Mesendoderm (in vitro differentiated cells): ENCODE data around the gene CMTM4. TPM values are rescaled to one million over a fixed set of nuclear protein-coding genes. Genes with fewer than 3 reads are reported as not detected.
A peak's percentile ranks its signal among the peaks of the same experiment; 100 is the strongest.

Experiments
- DNase-seq: peaks from one replicate; pipeline ENCODE4 v3.0.0; 2013
- H2AK5ac ChIP-seq: 2 replicates; pipeline ENCODE4 v1.6.1; 2013; ENCODE audit warnings: low read length, inconsistent platforms
- H2BK120ac ChIP-seq: 2 replicates; pipeline ENCODE4 v1.6.1; 2013; ENCODE audit warnings: low read depth, mild to moderate bottlenecking, low read length, moderate library complexity, mixed read lengths
- H2BK15ac ChIP-seq: replicated peaks from 2 replicates; pipeline ENCODE4 v1.6.1; 2013; ENCODE audit warnings: low read depth, mild to moderate bottlenecking, moderate library complexity
- H2BK5ac ChIP-seq: 2 replicates; pipeline ENCODE4 v1.6.1; 2013; ENCODE audit warnings: low read length, inconsistent platforms
- H3K18ac ChIP-seq: 2 replicates; pipeline ENCODE4 v1.6.1; 2013; ENCODE audit warnings: mild to moderate bottlenecking, low read length, mixed read lengths
- H3K23ac ChIP-seq: one replicate; pipeline ENCODE4 v1.6.1; 2013; ENCODE audit warnings: low read length
- H3K27ac ChIP-seq: 2 replicates; pipeline ENCODE4 v1.5.1; 2013; ENCODE audit warnings: low read depth, mild to moderate bottlenecking, inconsistent platforms, low read length, moderate library complexity
- H3K27me3 ChIP-seq: 2 replicates; pipeline ENCODE4 v1.6.1; 2013; ENCODE audit warnings: low read length, control low read depth, mild to moderate bottlenecking, inconsistent platforms; ENCODE audit not compliant: insufficient read depth, poor library complexity
- H3K36me3 ChIP-seq: 2 replicates; pipeline ENCODE4 v1.6.1; 2013; ENCODE audit warnings: low read length, inconsistent platforms; ENCODE audit not compliant: control insufficient read depth, insufficient read depth
- H3K4ac ChIP-seq: one replicate; pipeline ENCODE4 v1.6.1; 2013; ENCODE audit warnings: low read depth, mild to moderate bottlenecking, low read length, moderate library complexity
- H3K4me1 ChIP-seq: 2 replicates; pipeline ENCODE4 v1.6.1; 2013; ENCODE audit warnings: low read depth, low read length, inconsistent platforms; ENCODE audit not compliant: control insufficient read depth
- H3K4me2 ChIP-seq: 2 replicates; pipeline ENCODE4 v1.6.1; 2013; ENCODE audit warnings: low read length
- H3K4me3 ChIP-seq: 2 replicates; pipeline ENCODE4 v1.5.1; 2013; ENCODE audit warnings: mild to moderate bottlenecking, low read length
- H3K56ac ChIP-seq: one replicate; pipeline ENCODE4 v1.6.1; 2013; ENCODE audit warnings: low read length
- H3K79me1 ChIP-seq: 2 replicates; pipeline ENCODE4 v1.6.1; 2013; ENCODE audit warnings: low read length, inconsistent platforms
- H3K79me2 ChIP-seq: 2 replicates; pipeline ENCODE4 v1.6.1; 2013; ENCODE audit warnings: mild to moderate bottlenecking, low read length; ENCODE audit not compliant: control insufficient read depth, insufficient read depth
- H3K9ac ChIP-seq: 2 replicates; pipeline ENCODE4 v1.6.1; 2013; ENCODE audit warnings: low read length, inconsistent platforms
- H4K5ac ChIP-seq: one replicate; pipeline ENCODE4 v1.6.1; 2013; ENCODE audit warnings: low read length
- H4K8ac ChIP-seq: one replicate; pipeline ENCODE4 v1.6.1; 2013; ENCODE audit warnings: low read depth, mild to moderate bottlenecking, control low read depth, low read length, moderate library complexity
- WGBS: extraction: QIAGEN DNeasy Blood & Tissue Kit; methylation state at CpG from one replicate; pipeline ENCODE4 v1.1.7; 2013; ENCODE audit warnings: low lambda C conversion rate, missing lambda C conversion rate; ENCODE audit not compliant: insufficient coverage; ENCODE audit errors: extremely low coverage; 5-methylcytosine and 5-hydroxymethylcytosine counted together
- polyA plus RNA-seq, 2 experiments: library from polyadenylated mRNA; stranded (reverse); fragments of 200-250 nt; gene quantifications; one replicate each; pipeline ENCODE4 v1.2.3, GENCODE V29; 2013

CMTM4 gene
- 16.1 TPM for polyA plus RNA-seq (2013, experiment 1 of 2)
- 16.3 TPM for polyA plus RNA-seq (2013, experiment 2 of 2)

DNA sequence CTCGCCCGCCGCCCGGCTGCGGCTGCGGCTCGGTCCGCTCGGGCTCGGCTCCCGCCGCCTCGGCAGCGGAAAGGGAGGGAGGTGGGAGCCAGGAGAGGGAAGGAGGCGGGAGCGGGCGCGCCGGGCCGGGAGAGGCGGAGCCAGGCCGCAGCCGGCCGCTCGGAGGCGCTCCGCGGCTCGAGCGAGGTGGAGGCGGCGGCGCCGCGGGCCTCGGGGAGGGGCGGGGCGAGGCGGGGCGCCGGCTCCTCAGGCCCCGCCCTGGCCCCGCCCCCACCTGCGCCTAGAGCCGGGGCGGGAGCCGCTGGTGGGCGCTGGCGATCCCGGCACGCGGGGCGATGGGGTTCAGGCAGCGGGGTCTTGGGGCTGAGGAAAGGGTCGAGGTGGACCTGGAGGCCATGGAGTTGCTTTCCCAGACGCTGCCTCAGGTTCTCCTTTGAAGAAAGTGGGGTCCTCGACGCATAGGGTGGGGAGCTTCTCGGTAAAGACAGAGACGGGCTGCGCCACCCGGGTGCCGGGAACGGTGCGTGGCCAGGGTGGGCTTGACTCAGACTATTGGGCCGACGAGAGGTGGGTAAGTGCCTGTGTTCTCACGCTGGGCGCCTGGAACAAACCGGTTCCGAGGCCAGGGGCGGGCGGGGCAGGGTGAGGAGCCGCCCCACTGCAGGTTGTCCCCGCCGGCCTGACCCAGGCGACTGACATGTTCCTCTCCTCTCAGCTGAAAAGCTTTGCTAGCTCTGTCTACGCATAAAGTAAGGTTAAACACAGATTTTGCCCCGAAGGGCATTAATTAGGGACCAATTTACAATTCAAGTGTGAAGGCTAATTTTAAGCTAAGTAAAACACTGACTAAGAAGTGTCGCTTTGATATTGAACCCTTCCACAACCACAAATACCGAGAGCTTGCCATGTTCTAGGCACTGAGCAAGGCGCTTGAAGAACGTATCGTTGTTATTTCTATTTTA lies at the start of gene CMTM4:
TSS of gene CMTM4 (minus strand) at position 75 of the 962 bp plus-strand sequence. CDS start 218 bp downstream, outside the sequence.
- Histone ChIP-seq H3K79me1 (peaks cover 5% of the 10 kb centered on the region), H3K4me1 (no peaks in the 10 kb centered on the region), H3K4me2 (peak within 1 kb of the TSS; percentile 93), H3K56ac (peak within 1 kb of the TSS; percentile 92), H4K5ac (no peak within 1 kb of the TSS), H3K36me3 (no peaks in the 10 kb centered on the region), H3K27ac (no peak within 1 kb of the TSS), H3K23ac (no peak within 1 kb of the TSS), H2BK15ac (no peak within 1 kb of the TSS), H3K18ac (peak within 1 kb of the TSS; percentile 94), H3K4me3 (peak within 1 kb of the TSS; percentile 59), H2BK5ac (no peak within 1 kb of the TSS), H3K79me2 (peaks cover 1% of the 10 kb centered on the region), H2BK120ac (peak within 1 kb of the TSS; percentile 29), H3K27me3 (no peaks in the 10 kb centered on the region), H4K8ac (no peak within 1 kb of the TSS), H3K4ac (peak within 1 kb of the TSS; percentile 98), H2AK5ac (no peak within 1 kb of the TSS), H3K9ac (peak within 1 kb of the TSS; percentile 82)
- no CpG with 5 or more reads among the region's 84 CpGs for WGBS
- peak; percentile 88 for DNase-seq

GRCh38 chr16:66746048-66746447 lies 49.5 kb upstream of the CMTM4 start:
- H2BK5ac ChIP-seq = no peak overlapping the region
- H3K4me1 ChIP-seq = peaks cover 7% of the 10 kb centered on the region
- H4K5ac ChIP-seq = no peak overlapping the region
- no peaks in the 10 kb centered on the region for H3K27me3 ChIP-seq
- H4K8ac ChIP-seq = no peak overlapping the region
- no peak overlapping the region for H3K9ac ChIP-seq
- peaks cover 28% of the 10 kb centered on the region for H3K79me1 ChIP-seq
- no peak overlapping the region for H3K27ac ChIP-seq
- H3K36me3 ChIP-seq = peaks cover 10% of the 10 kb centered on the region
- no CpG with 5 or more reads among the region's 3 CpGs for WGBS
- no peak overlapping the region for H3K4me3 ChIP-seq
- peaks cover 41% of the 10 kb centered on the region for H3K79me2 ChIP-seq
- H3K18ac ChIP-seq = no peak overlapping the region
- H3K56ac ChIP-seq = no peak overlapping the region
- no peak overlapping the region for H2BK120ac ChIP-seq
- no peak overlapping the region for H2AK5ac ChIP-seq
- DNase-seq = no peak
- no peak overlapping the region for H3K4me2 ChIP-seq
- H3K23ac ChIP-seq = no peak overlapping the region
- no peak overlapping the region for H2BK15ac ChIP-seq
- no peak overlapping the region for H3K4ac ChIP-seq

DNA sequence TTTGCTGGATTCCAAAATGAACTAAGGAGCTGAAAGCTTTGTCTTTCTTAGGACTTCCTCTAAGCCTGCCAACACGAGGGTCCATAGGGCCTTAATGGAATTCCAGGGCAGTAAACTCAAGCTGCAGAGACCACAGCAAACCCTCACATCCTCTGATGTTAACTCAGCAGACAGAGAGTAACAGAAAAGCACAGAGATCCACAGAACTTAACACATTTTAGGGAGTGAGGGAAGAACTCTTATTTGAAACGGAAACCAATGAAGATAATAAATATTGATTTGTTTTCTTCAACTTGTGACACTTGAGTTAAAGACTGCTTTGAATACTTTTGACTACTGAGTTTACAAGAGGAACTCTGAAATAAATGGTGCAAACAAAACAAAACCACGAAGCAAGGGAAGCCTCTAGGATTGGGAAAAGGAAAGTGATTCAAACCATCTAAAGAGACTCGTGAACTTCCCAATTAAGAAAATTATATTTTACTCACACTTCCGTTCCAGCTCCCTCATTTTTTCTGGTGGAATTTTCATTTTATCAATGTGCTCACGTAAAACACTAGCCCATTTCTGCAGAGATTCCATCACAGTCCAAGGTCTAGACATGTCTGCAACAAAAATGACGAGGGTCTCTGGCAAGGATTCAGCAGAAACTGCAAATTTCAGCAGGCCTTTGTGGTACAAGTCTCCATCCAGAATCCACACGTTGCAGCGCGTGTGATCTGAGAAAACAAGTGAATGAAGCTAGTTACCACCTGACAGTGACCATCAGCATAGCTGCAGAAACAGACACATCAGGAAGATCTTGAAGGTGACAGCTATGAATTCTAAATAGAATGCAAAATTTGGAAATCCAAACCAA lies 45.6 kb upstream of the CMTM4 start:
- H2BK120ac ChIP-seq = no peak overlapping the region
- H3K9ac ChIP-seq = no peak overlapping the region
- H3K4ac ChIP-seq = no peak overlapping the region
- H3K79me2 ChIP-seq = peaks cover 29% of the 10 kb centered on the region
- peaks cover 20% of the 10 kb centered on the region for H3K79me1 ChIP-seq
- H3K23ac ChIP-seq = no peak overlapping the region
- H2BK15ac ChIP-seq = no peak overlapping the region
- H4K5ac ChIP-seq = no peak overlapping the region
- no peak overlapping the region for H3K4me3 ChIP-seq
- H3K27ac ChIP-seq = no peak overlapping the region
- no peaks in the 10 kb centered on the region for H3K27me3 ChIP-seq
- no CpG with 5 or more reads among the region's 10 CpGs for WGBS
- no peak for DNase-seq
- no peak overlapping the region for H2BK5ac ChIP-seq
- H3K56ac ChIP-seq = no peak overlapping the region
- no peaks in the 10 kb centered on the region for H3K4me1 ChIP-seq
- H4K8ac ChIP-seq = no peak overlapping the region
- no peak overlapping the region for H3K4me2 ChIP-seq
- H2AK5ac ChIP-seq = no peak overlapping the region
- peaks cover 10% of the 10 kb centered on the region for H3K36me3 ChIP-seq
- H3K18ac ChIP-seq = no peak overlapping the region

DNA sequence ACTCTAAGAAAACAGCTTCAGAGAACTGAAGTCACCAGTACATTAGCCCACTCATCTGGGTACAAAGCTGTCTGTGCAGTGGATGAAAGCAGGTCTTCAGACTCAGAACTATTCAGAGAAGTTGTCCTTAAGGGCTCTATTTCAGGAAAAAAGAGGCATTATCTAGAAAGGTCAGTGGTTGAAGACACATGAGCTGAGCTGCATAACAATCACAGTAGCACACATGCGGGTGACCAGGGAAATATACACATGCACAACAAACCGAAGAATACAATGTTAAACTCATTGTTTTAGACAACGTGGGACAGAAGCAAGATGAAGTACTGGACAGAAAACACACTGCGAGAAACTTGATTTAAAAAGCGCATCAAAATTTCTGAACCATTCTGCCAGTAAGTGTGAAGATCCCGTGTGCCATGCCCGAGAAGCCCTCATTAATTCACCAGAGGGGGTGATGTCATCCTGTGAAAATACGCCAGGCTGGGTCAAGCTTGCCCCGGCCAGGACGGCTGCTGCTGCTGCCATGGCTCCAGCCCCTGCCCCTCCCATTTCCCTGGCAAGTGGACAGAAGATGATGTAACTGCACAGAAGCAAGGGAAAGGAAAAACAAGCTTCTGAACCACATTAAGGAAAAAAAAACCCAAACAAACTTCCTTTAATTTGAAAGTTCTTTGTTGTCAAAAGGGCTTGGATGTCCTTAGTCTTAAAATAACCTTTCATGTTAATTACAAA lies 44.8 kb upstream of the CMTM4 start:
- H3K4me2 ChIP-seq = no peak overlapping the region
- H3K79me1 ChIP-seq = peaks cover 17% of the 10 kb centered on the region
- no peak overlapping the region for H4K5ac ChIP-seq
- DNase-seq = peak; percentile 22
- no peak overlapping the region for H3K23ac ChIP-seq
- H3K79me2 ChIP-seq = peaks cover 24% of the 10 kb centered on the region
- no peaks in the 10 kb centered on the region for H3K4me1 ChIP-seq
- H3K18ac ChIP-seq = no peak overlapping the region
- H3K36me3 ChIP-seq = peaks cover 9% of the 10 kb centered on the region
- no peak overlapping the region for H2BK120ac ChIP-seq
- no peaks in the 10 kb centered on the region for H3K27me3 ChIP-seq
- H4K8ac ChIP-seq = no peak overlapping the region
- H3K4me3 ChIP-seq = no peak overlapping the region
- no peak overlapping the region for H2BK5ac ChIP-seq
- no peak overlapping the region for H2AK5ac ChIP-seq
- H3K9ac ChIP-seq = no peak overlapping the region
- H2BK15ac ChIP-seq = no peak overlapping the region
- WGBS = no CpG with 5 or more reads among the region's 10 CpGs
- no peak overlapping the region for H3K4ac ChIP-seq
- no peak overlapping the region for H3K56ac ChIP-seq
- H3K27ac ChIP-seq = no peak overlapping the region

DNA sequence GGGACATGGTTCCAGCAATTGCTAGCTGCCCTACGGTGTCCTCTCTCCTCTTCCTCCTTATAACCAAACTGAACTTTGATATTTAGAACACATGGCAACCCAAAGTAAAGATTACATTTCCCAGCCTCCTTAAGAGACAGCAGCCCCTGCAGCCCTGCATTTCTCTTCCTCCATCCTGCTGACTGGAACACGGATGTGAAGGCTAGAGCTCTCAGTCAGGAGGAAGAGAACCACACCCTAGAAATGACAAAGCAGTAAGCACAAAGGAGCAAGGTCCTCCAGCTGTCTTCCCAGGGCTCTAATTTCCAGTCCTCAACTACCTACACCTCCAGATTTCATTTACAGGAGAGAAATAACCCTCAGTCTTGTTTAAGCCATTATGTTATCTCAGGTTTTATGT lies 44.0 kb upstream of the CMTM4 start:
- no CpG with 5 or more reads among the region's 2 CpGs for WGBS
- H3K9ac ChIP-seq = no peak overlapping the region
- H3K4me3 ChIP-seq = no peak overlapping the region
- no peak overlapping the region for H3K4ac ChIP-seq
- peaks cover 11% of the 10 kb centered on the region for H3K36me3 ChIP-seq
- no peak overlapping the region for H3K23ac ChIP-seq
- no peak overlapping the region for H4K5ac ChIP-seq
- no peaks in the 10 kb centered on the region for H3K27me3 ChIP-seq
- H3K79me1 ChIP-seq = peaks cover 15% of the 10 kb centered on the region
- no peak for DNase-seq
- H3K4me2 ChIP-seq = no peak overlapping the region
- no peak overlapping the region for H2AK5ac ChIP-seq
- no peak overlapping the region for H2BK5ac ChIP-seq
- H4K8ac ChIP-seq = no peak overlapping the region
- peaks cover 21% of the 10 kb centered on the region for H3K79me2 ChIP-seq
- no peak overlapping the region for H3K27ac ChIP-seq
- H2BK120ac ChIP-seq = no peak overlapping the region
- H2BK15ac ChIP-seq = no peak overlapping the region
- no peak overlapping the region for H3K18ac ChIP-seq
- no peaks in the 10 kb centered on the region for H3K4me1 ChIP-seq
- no peak overlapping the region for H3K56ac ChIP-seq
